ENCODE data around the gene OR4C16.

OR4C16 gene, protein sequence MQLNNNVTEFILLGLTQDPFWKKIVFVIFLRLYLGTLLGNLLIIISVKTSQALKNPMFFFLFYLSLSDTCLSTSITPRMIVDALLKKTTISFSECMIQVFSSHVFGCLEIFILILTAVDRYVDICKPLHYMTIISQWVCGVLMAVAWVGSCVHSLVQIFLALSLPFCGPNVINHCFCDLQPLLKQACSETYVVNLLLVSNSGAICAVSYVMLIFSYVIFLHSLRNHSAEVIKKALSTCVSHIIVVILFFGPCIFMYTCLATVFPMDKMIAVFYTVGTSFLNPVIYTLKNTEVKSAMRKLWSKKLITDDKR

DNA sequence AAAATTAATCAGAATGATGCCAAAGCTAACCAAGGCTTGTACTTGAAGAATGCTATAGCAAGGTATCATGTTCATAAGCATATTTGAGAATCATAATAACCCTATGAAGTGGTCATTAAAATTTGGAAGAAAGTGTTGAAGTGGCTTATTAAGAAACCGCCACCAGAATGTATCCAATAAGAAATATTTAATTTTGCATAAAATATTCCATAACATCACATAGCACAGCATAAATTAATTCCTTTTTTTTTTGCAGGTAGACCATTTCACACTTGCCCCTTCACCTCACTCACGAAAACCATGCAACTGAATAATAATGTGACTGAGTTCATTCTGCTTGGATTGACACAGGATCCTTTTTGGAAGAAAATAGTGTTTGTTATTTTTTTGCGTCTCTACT, at the start of gene OR4C16:
Gene OR4C16, plus strand, starts transcription at position 301 of the 400 bp plus-strand sequence. Its CDS starts 0 bp downstream, at position 301.
- no peaks in the 10 kb centered on the region for H3K36me3 ChIP-seq (ENCODE audit: control insufficient read depth, insufficient read depth, low read length, severe bottlenecking)
- H3K27me3 ChIP-seq (replicated peaks; ENCODE audit: control insufficient read depth, insufficient read depth, low read length) = no peaks in the 10 kb centered on the region
- DNase-seq (ENCODE audit: low read depth) = no peak
- peaks cover 16% of the 10 kb centered on the region for H3K9me3 ChIP-seq (ENCODE audit: control insufficient read depth, low read length)
- no peaks in the 10 kb centered on the region for H3K4me1 ChIP-seq (ENCODE audit: control insufficient read depth, insufficient read depth, low read length)
- no peak within 1 kb of the TSS for H3K4me3 ChIP-seq (ENCODE audit: low read length)
- H3K9ac ChIP-seq (ENCODE audit: low read length) = no peak within 1 kb of the TSS

DNA sequence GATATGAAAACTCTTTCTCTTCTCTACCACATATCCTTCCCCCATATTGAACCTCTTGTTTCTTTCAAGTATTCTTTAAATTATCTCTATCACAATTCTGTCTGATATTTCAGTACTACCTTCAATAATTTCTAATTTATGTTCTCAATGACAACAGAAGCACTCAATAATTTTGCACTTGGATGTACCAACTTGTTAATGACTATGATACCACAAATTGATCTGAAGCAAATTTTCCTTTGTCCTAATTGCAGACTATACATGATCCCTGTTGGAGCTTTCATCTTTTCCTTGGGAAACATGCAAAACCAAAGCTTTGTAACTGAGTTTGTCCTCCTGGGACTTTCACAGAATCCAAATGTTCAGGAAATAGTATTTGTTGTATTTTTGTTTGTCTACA, 17.8 kb upstream of the OR4C16 start, which contains the start of gene OR4C15:
Gene OR4C15, plus strand, starts transcription at position 301 of the 400 bp plus-strand sequence. Its CDS starts 0 bp downstream, at position 301.
- no peaks in the 10 kb centered on the region for H3K4me1 ChIP-seq (ENCODE audit: control insufficient read depth, insufficient read depth, low read length)
- no peaks in the 10 kb centered on the region for H3K27me3 ChIP-seq (replicated peaks; ENCODE audit: control insufficient read depth, insufficient read depth, low read length)
- no peak within 1 kb of the TSS for H3K4me3 ChIP-seq (ENCODE audit: low read length)
- no peak for DNase-seq (ENCODE audit: low read depth)
- H3K36me3 ChIP-seq (ENCODE audit: control insufficient read depth, insufficient read depth, low read length, severe bottlenecking) = no peaks in the 10 kb centered on the region
- H3K9me3 ChIP-seq (ENCODE audit: control insufficient read depth, low read length) = peaks cover 2% of the 10 kb centered on the region
- H3K9ac ChIP-seq (ENCODE audit: low read length) = no peak within 1 kb of the TSS

DNA sequence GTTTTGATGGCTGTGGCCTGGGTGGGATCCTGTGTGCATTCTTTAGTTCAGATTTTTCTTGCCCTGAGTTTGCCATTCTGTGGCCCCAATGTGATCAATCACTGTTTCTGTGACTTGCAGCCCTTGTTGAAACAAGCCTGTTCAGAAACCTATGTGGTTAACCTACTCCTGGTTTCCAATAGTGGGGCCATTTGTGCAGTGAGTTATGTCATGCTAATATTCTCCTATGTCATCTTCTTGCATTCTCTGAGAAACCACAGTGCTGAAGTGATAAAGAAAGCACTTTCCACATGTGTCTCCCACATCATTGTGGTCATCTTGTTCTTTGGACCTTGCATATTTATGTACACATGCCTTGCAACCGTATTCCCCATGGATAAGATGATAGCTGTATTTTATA, 620 bp downstream of the OR4C16 start:
- no peak overlapping the region for H3K4me3 ChIP-seq (ENCODE audit: low read length)
- H3K27me3 ChIP-seq (replicated peaks; ENCODE audit: control insufficient read depth, insufficient read depth, low read length) = no peaks in the 10 kb centered on the region
- no peaks in the 10 kb centered on the region for H3K36me3 ChIP-seq (ENCODE audit: control insufficient read depth, insufficient read depth, low read length, severe bottlenecking)
- H3K9ac ChIP-seq (ENCODE audit: low read length) = no peak overlapping the region
- peaks cover 16% of the 10 kb centered on the region for H3K9me3 ChIP-seq (ENCODE audit: control insufficient read depth, low read length)
- no peaks in the 10 kb centered on the region for H3K4me1 ChIP-seq (ENCODE audit: control insufficient read depth, insufficient read depth, low read length)
- no peak for DNase-seq (ENCODE audit: low read depth)

DNA sequence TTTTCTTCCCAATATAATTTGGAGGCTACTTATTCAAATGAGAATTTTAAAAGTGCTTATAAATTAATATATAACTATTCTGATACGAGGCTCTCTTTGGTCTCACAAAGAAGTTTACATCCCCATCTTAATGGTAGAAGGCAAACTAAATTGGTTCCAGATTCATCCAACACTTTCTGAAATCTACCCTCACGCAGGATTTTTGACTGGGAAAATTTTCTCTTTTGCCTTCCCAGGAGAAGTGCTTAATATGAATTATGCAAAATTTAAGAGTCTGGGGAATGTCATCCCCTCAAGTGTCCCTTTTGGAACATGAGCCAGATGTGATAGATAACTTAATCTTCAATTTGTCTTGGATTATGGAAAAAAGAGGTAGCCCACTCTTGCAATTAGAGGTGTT, 35.6 kb downstream of the OR4C16 start, which contains the start of gene OR4C11:
Gene OR4C11, minus strand, starts transcription at position 101 of the 400 bp plus-strand sequence. CDS start 3,272 bp downstream, outside the sequence.
- Histone ChIP-seq H3K27me3 (replicated peaks; ENCODE audit: control insufficient read depth, insufficient read depth, low read length) (no peaks in the 10 kb centered on the region), H3K4me3 (ENCODE audit: low read length) (no peak within 1 kb of the TSS), H3K9ac (ENCODE audit: low read length) (no peak within 1 kb of the TSS), H3K9me3 (ENCODE audit: control insufficient read depth, low read length) (peaks cover 3% of the 10 kb centered on the region), H3K4me1 (ENCODE audit: control insufficient read depth, insufficient read depth, low read length) (no peaks in the 10 kb centered on the region), H3K36me3 (ENCODE audit: control insufficient read depth, insufficient read depth, low read length, severe bottlenecking) (no peaks in the 10 kb centered on the region)
- DNase-seq (ENCODE audit: low read depth) = no peak

Measured in adipocyte (in vitro differentiated cells).